Measurements from ENCODE around the gene LMBRD1. TPM values are rescaled to one million over a fixed set of nuclear protein-coding genes. Genes with fewer than 3 reads are reported as not detected.

LMBRD1 gene
- total and polyA plus RNA-seq, 2 of the 8 experiments (the other 6 are each of a cell fraction or from before 2014, with no cell fraction given): 9.1 to 16.8 TPM

DNA sequence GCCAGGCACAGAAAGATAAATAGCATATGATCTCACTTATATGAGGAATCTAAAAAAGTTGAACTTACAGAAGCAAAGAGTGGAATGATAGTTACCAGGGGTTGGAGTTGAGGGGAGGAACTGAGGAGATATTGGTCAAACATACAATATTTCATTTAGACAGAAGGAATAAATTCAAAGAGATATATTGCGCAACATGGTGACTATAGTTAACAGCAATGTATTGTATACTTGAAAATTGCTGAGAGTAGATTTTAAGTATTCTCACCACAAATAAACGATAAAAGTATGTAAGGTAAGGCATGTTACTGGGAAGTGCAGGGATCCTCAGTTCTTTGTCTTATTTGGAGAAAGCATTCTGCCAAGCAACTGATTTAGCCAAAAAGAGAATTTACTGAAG, 171.9 kb downstream of the LMBRD1 start (continued):
- TF ChIP-seq, protein P1, sequence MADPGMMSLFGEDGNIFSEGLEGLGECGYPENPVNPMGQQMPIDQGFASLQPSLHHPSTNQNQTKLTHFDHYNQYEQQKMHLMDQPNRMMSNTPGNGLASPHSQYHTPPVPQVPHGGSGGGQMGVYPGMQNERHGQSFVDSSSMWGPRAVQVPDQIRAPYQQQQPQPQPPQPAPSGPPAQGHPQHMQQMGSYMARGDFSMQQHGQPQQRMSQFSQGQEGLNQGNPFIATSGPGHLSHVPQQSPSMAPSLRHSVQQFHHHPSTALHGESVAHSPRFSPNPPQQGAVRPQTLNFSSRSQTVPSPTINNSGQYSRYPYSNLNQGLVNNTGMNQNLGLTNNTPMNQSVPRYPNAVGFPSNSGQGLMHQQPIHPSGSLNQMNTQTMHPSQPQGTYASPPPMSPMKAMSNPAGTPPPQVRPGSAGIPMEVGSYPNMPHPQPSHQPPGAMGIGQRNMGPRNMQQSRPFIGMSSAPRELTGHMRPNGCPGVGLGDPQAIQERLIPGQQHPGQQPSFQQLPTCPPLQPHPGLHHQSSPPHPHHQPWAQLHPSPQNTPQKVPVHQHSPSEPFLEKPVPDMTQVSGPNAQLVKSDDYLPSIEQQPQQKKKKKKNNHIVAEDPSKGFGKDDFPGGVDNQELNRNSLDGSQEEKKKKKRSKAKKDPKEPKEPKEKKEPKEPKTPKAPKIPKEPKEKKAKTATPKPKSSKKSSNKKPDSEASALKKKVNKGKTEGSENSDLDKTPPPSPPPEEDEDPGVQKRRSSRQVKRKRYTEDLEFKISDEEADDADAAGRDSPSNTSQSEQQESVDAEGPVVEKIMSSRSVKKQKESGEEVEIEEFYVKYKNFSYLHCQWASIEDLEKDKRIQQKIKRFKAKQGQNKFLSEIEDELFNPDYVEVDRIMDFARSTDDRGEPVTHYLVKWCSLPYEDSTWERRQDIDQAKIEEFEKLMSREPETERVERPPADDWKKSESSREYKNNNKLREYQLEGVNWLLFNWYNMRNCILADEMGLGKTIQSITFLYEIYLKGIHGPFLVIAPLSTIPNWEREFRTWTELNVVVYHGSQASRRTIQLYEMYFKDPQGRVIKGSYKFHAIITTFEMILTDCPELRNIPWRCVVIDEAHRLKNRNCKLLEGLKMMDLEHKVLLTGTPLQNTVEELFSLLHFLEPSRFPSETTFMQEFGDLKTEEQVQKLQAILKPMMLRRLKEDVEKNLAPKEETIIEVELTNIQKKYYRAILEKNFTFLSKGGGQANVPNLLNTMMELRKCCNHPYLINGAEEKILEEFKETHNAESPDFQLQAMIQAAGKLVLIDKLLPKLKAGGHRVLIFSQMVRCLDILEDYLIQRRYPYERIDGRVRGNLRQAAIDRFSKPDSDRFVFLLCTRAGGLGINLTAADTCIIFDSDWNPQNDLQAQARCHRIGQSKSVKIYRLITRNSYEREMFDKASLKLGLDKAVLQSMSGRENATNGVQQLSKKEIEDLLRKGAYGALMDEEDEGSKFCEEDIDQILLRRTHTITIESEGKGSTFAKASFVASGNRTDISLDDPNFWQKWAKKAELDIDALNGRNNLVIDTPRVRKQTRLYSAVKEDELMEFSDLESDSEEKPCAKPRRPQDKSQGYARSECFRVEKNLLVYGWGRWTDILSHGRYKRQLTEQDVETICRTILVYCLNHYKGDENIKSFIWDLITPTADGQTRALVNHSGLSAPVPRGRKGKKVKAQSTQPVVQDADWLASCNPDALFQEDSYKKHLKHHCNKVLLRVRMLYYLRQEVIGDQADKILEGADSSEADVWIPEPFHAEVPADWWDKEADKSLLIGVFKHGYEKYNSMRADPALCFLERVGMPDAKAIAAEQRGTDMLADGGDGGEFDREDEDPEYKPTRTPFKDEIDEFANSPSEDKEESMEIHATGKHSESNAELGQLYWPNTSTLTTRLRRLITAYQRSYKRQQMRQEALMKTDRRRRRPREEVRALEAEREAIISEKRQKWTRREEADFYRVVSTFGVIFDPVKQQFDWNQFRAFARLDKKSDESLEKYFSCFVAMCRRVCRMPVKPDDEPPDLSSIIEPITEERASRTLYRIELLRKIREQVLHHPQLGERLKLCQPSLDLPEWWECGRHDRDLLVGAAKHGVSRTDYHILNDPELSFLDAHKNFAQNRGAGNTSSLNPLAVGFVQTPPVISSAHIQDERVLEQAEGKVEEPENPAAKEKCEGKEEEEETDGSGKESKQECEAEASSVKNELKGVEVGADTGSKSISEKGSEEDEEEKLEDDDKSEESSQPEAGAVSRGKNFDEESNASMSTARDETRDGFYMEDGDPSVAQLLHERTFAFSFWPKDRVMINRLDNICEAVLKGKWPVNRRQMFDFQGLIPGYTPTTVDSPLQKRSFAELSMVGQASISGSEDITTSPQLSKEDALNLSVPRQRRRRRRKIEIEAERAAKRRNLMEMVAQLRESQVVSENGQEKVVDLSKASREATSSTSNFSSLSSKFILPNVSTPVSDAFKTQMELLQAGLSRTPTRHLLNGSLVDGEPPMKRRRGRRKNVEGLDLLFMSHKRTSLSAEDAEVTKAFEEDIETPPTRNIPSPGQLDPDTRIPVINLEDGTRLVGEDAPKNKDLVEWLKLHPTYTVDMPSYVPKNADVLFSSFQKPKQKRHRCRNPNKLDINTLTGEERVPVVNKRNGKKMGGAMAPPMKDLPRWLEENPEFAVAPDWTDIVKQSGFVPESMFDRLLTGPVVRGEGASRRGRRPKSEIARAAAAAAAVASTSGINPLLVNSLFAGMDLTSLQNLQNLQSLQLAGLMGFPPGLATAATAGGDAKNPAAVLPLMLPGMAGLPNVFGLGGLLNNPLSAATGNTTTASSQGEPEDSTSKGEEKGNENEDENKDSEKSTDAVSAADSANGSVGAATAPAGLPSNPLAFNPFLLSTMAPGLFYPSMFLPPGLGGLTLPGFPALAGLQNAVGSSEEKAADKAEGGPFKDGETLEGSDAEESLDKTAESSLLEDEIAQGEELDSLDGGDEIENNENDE (IDR thresholded peaks at IDR 0.05; ENCODE audit: insufficient replicate concordance, low read length): no peak
